ENCODE measurements around the gene EFTUD2. TPM values are rescaled to one million over a fixed set of nuclear protein-coding genes. Genes with fewer than 3 reads are reported as not detected.

Gene EFTUD2
- total and polyA plus RNA-seq, 2 donors (not counting 1 experiment from before 2014, with no cell fraction given), result 43.2 to 133 TPM

GRCh38 chr17:44914148-44914547, 14.9 kb upstream of the EFTUD2 start:
- no peaks in the 10 kb centered on the region for H3K36me3 ChIP-seq (replicated peaks in 1 of 2; ENCODE audit: control extremely low read depth in 1 of 2, control insufficient read depth in 1 of 2, extremely low read depth in 1 of 2, insufficient read depth in 2 of 2, low read length in 1 of 2)
- H4K20me1 ChIP-seq (ENCODE audit: control insufficient read depth, insufficient read depth, low read length, poor library complexity, severe bottlenecking), result no peaks in the 10 kb centered on the region
- no peak overlapping the region for H3K4me3 ChIP-seq (ENCODE audit: control extremely low read depth in 1 of 5, extremely low read depth in 1 of 5, insufficient read depth in 1 of 5, low read depth in 2 of 5, low read length in 4 of 5)
- no peaks in the 10 kb centered on the region for H3K79me2 ChIP-seq (ENCODE audit: control insufficient read depth, insufficient read depth, low read length)
- ChIA-PET CTCF (no interaction called here), POLR2A (no interaction called here)
- no peak overlapping the region for H3K4me2 ChIP-seq (replicated peaks; ENCODE audit: low read depth, low read length, poor library complexity, severe bottlenecking)
- no peak overlapping the region for H2AFZ ChIP-seq (ENCODE audit: insufficient read depth, low read depth, low read length, poor library complexity, severe bottlenecking)
- TF ChIP-seq EZH2 (IDR thresholded peaks at IDR 0.05; ENCODE audit: borderline replicate concordance, insufficient read depth, low read depth, low read length, poor library complexity, severe bottlenecking), result no peak
- no peak for TF ChIP-seq CTCF (IDR thresholded peaks at IDR 0.05)
- Mint-ChIP-seq H3K4me1 (peaks cover 16% of the 10 kb centered on the region), H3K27ac (no peak overlapping the region), H3K27me3 (peaks cover 33% of the 10 kb centered on the region), H3K4me3 (no peak overlapping the region), H3K9me3 (ENCODE audit: insufficient read depth) (no peaks in the 10 kb centered on the region)
- intact Hi-C loops (cut with micrococcal nuclease), result no loop called here
- ATAC-seq (ENCODE audit: low read depth) (no peak), DNase-seq (no peak)
- H3K9ac ChIP-seq (ENCODE audit: low read length), result no peak overlapping the region
- H3K27me3 ChIP-seq (replicated peaks in 1 of 4; ENCODE audit: control extremely low read depth in 1 of 4, control insufficient read depth in 3 of 4, insufficient read depth in 4 of 4, low read length in 3 of 4), result peaks cover 0 to 35% (median 8%) of the 10 kb centered on the region in 4 experiments
- H3K27ac ChIP-seq (ENCODE audit: low read length in 2 of 2), result no peak overlapping the region
- H3K9me3 ChIP-seq (ENCODE audit: control extremely low read depth in 1 of 3, control insufficient read depth in 2 of 3, insufficient read depth in 1 of 3, low read length in 2 of 3), result peaks cover 0 to 7% (median 0%) of the 10 kb centered on the region in 3 donors
- peaks cover 9 to 13% of the 10 kb centered on the region in 2 donors for H3K4me1 ChIP-seq (ENCODE audit: control insufficient read depth in 2 of 2, insufficient read depth in 2 of 2, low read length in 2 of 2)
- WGBS (ENCODE audit: insufficient coverage), result 53% methylated on average over 4 of the region's 4 CpGs

- POLR2A ChIA-PET, result no interaction called here
- ATAC-seq (ENCODE audit: low read depth) (no peak), DNase-seq (no peak)
- CTCF ChIA-PET, result interaction anchor here (1.2 kb wide), 1 partner anchor 185 kb away, joined by 5 read pairs; no protein-coding TSS in a partner anchor
- peak overlapping the region; percentile 41 for H2AFZ ChIP-seq (ENCODE audit: insufficient read depth, low read depth, low read length, poor library complexity, severe bottlenecking)
- peaks cover 0 to 35% (median 8%) of the 10 kb centered on the region in 4 experiments for H3K27me3 ChIP-seq (replicated peaks in 1 of 4; ENCODE audit: control extremely low read depth in 1 of 4, control insufficient read depth in 3 of 4, insufficient read depth in 4 of 4, low read length in 3 of 4)
- H3K79me2 ChIP-seq (ENCODE audit: control insufficient read depth, insufficient read depth, low read length), result no peaks in the 10 kb centered on the region
- TF ChIP-seq CTCF (IDR thresholded peaks at IDR 0.05), result no peak
- TF ChIP-seq EZH2 (IDR thresholded peaks at IDR 0.05; ENCODE audit: borderline replicate concordance, insufficient read depth, low read depth, low read length, poor library complexity, severe bottlenecking), result no peak
- no peak overlapping the region for H3K9ac ChIP-seq (ENCODE audit: low read length)
- peaks cover 0 to 7% (median 0%) of the 10 kb centered on the region in 3 donors for H3K9me3 ChIP-seq (ENCODE audit: control extremely low read depth in 1 of 3, control insufficient read depth in 2 of 3, insufficient read depth in 1 of 3, low read length in 2 of 3)
- H3K36me3 ChIP-seq (replicated peaks in 1 of 2; ENCODE audit: control extremely low read depth in 1 of 2, control insufficient read depth in 1 of 2, extremely low read depth in 1 of 2, insufficient read depth in 2 of 2, low read length in 1 of 2), result no peaks in the 10 kb centered on the region
- no peak overlapping the region for H3K4me3 Mint-ChIP-seq
- no CpG with 5 or more reads among the region's 6 CpGs for WGBS (ENCODE audit: insufficient coverage)
- no peaks in the 10 kb centered on the region for H3K9me3 Mint-ChIP-seq (ENCODE audit: insufficient read depth)
- H3K4me3 ChIP-seq (ENCODE audit: control extremely low read depth in 1 of 5, extremely low read depth in 1 of 5, insufficient read depth in 1 of 5, low read depth in 2 of 5, low read length in 4 of 5), result no peak overlapping the region
- H3K27me3 Mint-ChIP-seq, result peaks cover 35% of the 10 kb centered on the region
- no peak overlapping the region for H3K27ac Mint-ChIP-seq
- no peak overlapping the region for H3K4me2 ChIP-seq (replicated peaks; ENCODE audit: low read depth, low read length, poor library complexity, severe bottlenecking)
- intact Hi-C loops (cut with micrococcal nuclease), result no loop called here
- peaks cover 9 to 13% of the 10 kb centered on the region in 2 donors for H3K4me1 ChIP-seq (ENCODE audit: control insufficient read depth in 2 of 2, insufficient read depth in 2 of 2, low read length in 2 of 2)
- H4K20me1 ChIP-seq (ENCODE audit: control insufficient read depth, insufficient read depth, low read length, poor library complexity, severe bottlenecking), result no peaks in the 10 kb centered on the region
- peaks cover 16% of the 10 kb centered on the region for H3K4me1 Mint-ChIP-seq
- H3K27ac ChIP-seq (ENCODE audit: low read length in 2 of 2), result no peak overlapping the region
Measured at GRCh38 chr17:44913676-44914075, 14.4 kb upstream of the EFTUD2 start.

All from B cell (primary cell).